Keratinocyte (primary cell): ENCODE data around the gene TEN1.

ENCODE experiments used
- CTCF ChIP-seq, 3 experiments: IDR thresholded peaks in 1 of 3; conservative IDR thresholded peaks in 1 of 3; optimal IDR thresholded peaks in 1 of 3; 2 replicates in 2 of 3; 3 replicates in 1 of 3; pipeline versions ENCODE3 to v1.5.1; 2011; ENCODE audit warnings: low read length in 3 of 3, mild to moderate bottlenecking in 3 of 3, moderate library complexity in 2 of 3, control low read depth in 1 of 3, inconsistent platforms in 1 of 3; ENCODE audit not compliant: insufficient read depth in 2 of 3; ENCODE audit errors: extremely low read depth in 1 of 3
- EZH2 ChIP-seq: IDR thresholded peaks from one replicate; pipeline ENCODE4 v1.6.1; 2012; ENCODE audit warnings: inconsistent platforms, mild to moderate bottlenecking, low read length, moderate library complexity

GRCh38 chr17:75970011-75970523 is 9.0 kb upstream of the TEN1 start:
- TF ChIP-seq CTCF (optimal IDR thresholded peaks at IDR 0.05 in 1 of 3, IDR thresholded peaks at IDR 0.05 in 1 of 3, conservative IDR thresholded peaks at IDR 0.05 in 1 of 3; ENCODE audit: extremely low read depth in 1 of 3, insufficient read depth in 2 of 3, low read length in 3 of 3) (no peak), EZH2 (no peak)
